IPS-18a (cell line): ENCODE measurements around the gene ARHGAP25.

Experiments
- H3K27ac ChIP-seq: one replicate; pipeline ENCODE4 v1.5.1; 2013; ENCODE audit warnings: low read length
- H3K27me3 ChIP-seq: one replicate; pipeline ENCODE4 v1.6.1; 2013; ENCODE audit warnings: mild to moderate bottlenecking, low read length; ENCODE audit not compliant: control insufficient read depth, insufficient read depth
- H3K36me3 ChIP-seq: one replicate; pipeline ENCODE4 v1.6.1; 2013; ENCODE audit warnings: low read depth, low read length; ENCODE audit not compliant: control insufficient read depth
- H3K4me1 ChIP-seq: one replicate; pipeline ENCODE4 v1.6.1; 2013; ENCODE audit warnings: low read depth, low read length; ENCODE audit not compliant: control insufficient read depth
- H3K4me3 ChIP-seq: one replicate; pipeline ENCODE4 v1.5.1; 2013; ENCODE audit warnings: low read length
- H3K9ac ChIP-seq: one replicate; pipeline ENCODE4 v1.6.1; 2013; ENCODE audit warnings: mild to moderate bottlenecking, low read length, moderate library complexity
- H3K9me3 ChIP-seq: one replicate; pipeline ENCODE4 v1.6.1; 2013; ENCODE audit warnings: low read depth, low read length; ENCODE audit not compliant: control insufficient read depth

Gene ARHGAP25

DNA sequence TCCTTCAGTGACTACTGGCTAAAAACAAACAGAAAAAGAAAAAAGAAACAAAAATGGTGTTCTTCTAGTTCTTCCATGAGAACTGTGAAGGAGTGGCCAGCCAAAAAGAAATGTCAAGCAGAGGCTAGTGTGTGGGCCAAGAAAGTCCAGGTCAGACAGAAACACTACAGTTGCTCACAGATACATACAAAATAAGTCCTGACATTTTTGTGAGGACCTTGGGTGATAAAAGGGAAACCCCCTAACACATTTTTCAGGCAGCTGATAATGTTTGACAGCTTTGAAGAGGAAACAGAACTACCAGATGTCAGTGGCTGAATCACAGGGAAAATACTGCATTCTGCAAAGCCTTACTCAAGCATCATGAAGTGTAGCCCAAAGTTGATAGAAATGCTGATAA is 28.1 kb downstream of the ARHGAP25 start:
- Histone ChIP-seq H3K27me3 (no peaks in the 10 kb centered on the region), H3K36me3 (no peaks in the 10 kb centered on the region), H3K9me3 (no peaks in the 10 kb centered on the region), H3K27ac (no peak overlapping the region), H3K9ac (no peak overlapping the region), H3K4me3 (no peak overlapping the region), H3K4me1 (no peaks in the 10 kb centered on the region)

DNA sequence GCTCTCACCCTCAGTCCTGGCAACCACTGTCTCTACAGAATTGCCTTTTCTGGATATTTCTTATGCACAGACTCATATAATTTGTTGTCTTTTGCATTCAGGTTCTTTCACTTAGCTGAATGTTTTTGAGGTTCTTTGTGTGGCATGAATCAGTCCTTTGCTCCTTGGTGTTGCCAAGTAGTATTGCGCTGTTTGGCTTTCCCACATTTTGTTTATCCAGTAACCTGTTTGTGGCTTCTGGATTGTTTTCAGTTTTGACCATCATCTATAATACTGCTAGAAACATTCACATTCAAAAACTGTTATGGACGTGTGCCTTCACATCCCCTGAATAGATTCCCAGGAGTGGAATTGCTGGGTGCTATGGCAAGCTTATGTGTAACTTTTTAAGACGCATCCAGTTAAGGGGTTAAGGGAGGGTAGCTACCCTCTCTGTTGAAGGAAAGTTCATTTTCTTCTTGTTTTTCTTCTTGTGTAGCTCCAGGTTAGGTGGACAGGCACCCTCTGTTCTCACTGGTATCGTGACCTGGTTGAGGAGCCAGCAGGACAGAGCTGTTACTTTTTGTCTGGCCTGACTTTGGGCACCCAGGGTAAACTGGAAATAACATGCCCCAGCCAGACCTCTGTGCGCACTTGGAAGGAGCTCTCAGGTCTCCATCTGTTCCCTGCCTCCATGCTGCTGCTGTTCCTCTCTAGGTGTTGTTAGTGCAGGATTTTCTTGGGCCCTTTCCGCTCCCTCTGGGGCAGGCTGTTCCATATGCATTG is 29.6 kb downstream of the ARHGAP25 start:
- H3K27me3 ChIP-seq, result no peaks in the 10 kb centered on the region
- H3K4me1 ChIP-seq, result no peaks in the 10 kb centered on the region
- no peaks in the 10 kb centered on the region for H3K9me3 ChIP-seq
- H3K27ac ChIP-seq, result no peak overlapping the region
- no peaks in the 10 kb centered on the region for H3K36me3 ChIP-seq
- H3K9ac ChIP-seq, result no peak overlapping the region
- no peak overlapping the region for H3K4me3 ChIP-seq

DNA sequence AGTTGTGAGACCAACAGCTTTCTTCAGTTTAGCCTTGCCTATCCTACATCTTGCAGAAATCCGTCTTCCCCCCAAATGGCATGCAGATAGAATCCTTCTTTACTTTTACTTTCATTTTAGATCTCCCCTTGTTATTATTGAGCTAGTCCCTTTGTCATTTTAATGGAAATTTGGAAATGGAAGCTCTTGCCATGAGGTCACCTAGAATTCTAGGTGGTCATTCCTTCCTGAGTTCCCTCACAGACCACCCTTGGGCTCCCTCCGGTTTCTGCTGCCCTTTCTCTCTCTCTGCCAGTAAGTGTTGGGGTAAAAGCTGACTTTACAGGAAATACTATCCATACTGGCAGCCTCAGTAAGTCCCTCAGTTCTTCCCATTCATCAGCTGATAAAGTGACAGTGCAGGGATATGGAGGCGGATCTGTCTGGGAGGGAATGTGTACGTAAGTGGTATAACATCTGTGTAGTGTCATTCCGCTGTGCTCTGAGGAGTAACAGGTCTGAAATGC is 30.2 kb downstream of the ARHGAP25 start:
- Histone ChIP-seq H3K4me1 (no peaks in the 10 kb centered on the region), H3K9ac (no peak overlapping the region), H3K36me3 (no peaks in the 10 kb centered on the region), H3K27me3 (no peaks in the 10 kb centered on the region), H3K9me3 (no peaks in the 10 kb centered on the region), H3K27ac (no peak overlapping the region), H3K4me3 (no peak overlapping the region)

DNA sequence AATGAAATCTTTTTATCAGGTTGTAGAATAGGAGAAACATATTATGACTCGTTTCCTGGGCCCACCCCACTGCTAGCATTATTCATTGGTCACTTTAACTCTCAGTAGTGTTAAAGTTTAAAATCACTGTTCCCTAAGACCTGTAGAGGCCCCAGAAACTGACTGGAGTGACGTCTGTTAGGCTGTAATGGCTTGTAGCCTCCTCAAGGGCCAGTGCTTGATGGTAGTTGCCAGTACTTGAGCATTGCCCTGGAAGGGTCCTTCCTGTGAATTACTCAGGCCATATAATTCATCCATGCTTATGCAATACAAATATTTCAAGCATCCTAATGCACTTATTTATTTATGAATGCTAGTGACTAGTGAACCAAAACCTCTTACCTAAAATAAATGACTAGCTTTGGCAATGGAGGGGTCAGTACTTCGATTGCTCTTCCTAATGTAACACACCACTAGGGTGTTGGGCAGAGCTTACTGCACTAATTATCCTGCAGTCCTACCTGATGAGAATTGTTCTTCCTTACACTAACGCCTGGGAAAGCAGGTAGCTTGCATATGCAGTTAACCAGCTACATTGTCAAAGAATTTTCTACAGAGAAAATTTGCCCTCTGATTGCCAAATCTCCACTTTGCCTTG is 31.2 kb downstream of the ARHGAP25 start:
- H3K27me3 ChIP-seq, result no peaks in the 10 kb centered on the region
- H3K4me3 ChIP-seq, result no peak overlapping the region
- H3K4me1 ChIP-seq, result no peaks in the 10 kb centered on the region
- H3K9ac ChIP-seq, result no peak overlapping the region
- no peaks in the 10 kb centered on the region for H3K36me3 ChIP-seq
- no peak overlapping the region for H3K27ac ChIP-seq
- H3K9me3 ChIP-seq, result no peaks in the 10 kb centered on the region

DNA sequence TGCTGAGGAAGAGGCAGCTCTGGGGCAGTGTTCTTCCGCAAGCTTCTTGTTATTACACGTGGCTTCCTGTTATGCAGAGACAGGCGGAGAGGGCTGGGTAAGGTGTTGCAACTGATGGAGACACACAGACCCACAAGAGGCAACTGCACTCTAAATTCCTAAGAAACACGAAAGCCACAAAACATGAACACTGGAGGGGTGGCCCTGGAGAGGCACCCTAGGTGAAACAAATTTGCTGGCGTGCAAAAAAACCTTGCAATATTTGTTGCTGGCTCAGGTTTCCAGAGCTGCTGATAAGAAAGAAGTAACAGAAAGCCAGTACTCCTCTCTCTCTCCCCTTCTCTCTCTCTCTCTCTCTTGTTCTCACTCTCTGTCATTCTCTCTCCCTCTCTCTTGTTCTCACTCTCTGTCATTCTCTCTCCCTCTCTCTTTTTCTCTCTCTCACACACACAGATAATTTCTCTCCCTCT is 31.8 kb downstream of the ARHGAP25 start:
- Histone ChIP-seq H3K9me3 (no peaks in the 10 kb centered on the region), H3K36me3 (no peaks in the 10 kb centered on the region), H3K4me3 (no peak overlapping the region), H3K27ac (no peak overlapping the region), H3K9ac (no peak overlapping the region), H3K27me3 (no peaks in the 10 kb centered on the region), H3K4me1 (no peaks in the 10 kb centered on the region)

DNA sequence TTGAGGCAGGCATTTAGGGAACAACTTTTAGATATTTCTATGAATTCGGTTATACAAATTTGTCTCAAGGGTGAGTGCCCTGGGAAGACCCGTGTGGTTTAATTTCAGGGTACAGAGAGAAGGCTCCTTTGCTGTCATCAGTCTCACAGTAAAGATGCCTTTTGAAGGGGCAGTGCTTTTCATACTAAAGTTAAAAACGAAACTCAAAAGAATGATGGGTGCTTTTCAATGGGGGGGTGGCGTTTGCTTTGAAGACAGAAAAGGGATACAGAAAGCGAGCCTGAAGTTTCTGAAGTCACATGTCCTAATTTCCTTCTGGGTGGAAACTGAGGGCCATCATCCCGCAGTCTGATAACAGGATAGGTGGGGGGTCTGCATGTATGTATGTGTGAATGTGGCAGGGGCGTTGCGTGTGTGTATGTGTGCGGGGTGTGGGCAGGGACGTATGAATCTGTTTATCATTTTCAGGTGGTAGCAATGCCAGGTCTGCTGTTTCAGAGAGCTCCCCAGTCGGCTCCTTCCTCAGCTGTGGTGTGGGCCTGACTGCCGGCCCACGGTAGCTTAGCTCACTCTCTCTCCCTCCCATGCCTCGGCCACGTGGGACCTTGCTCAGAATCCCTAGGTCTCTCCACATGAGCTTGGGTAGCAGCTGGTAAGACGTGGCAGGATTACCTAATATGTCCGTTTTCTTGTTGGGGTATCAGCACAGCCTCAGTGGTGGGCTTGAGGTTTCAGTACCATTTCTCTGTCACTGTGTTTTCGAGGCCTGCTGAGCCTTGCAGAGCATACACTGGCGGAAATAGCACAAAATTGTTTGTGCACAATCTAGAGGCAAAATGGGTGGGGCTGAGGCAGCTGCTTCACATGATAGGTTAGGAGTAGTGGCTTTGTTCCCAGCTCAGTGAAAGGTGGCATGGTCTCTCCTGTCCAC is 32.7 kb downstream of the ARHGAP25 start:
- H3K4me3 ChIP-seq, result no peak overlapping the region
- no peaks in the 10 kb centered on the region for H3K4me1 ChIP-seq
- H3K27ac ChIP-seq, result no peak overlapping the region
- no peaks in the 10 kb centered on the region for H3K36me3 ChIP-seq
- no peaks in the 10 kb centered on the region for H3K27me3 ChIP-seq
- H3K9me3 ChIP-seq, result no peaks in the 10 kb centered on the region
- no peak overlapping the region for H3K9ac ChIP-seq

DNA sequence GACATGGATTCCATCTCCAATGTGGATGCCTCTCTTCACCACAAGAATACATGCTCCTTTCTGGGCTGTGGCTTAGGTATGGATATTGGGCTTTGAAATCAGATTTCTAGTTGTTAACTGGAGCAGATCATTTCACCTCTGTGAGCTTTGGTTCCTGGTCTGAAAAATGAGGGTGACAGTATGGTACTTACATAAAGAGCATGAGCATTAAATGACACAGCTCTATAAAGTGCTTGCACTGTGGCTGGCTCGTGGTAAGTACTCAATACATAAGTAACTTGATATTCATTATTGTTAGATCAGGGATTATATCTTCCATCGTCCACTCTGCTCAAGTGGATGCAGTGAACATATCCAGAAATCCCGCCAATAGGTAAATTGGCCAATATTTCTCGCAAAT is 33.4 kb downstream of the ARHGAP25 start:
- H3K27ac ChIP-seq, result no peak overlapping the region
- no peaks in the 10 kb centered on the region for H3K36me3 ChIP-seq
- H3K27me3 ChIP-seq, result no peaks in the 10 kb centered on the region
- no peak overlapping the region for H3K9ac ChIP-seq
- H3K9me3 ChIP-seq, result no peaks in the 10 kb centered on the region
- H3K4me1 ChIP-seq, result no peaks in the 10 kb centered on the region
- H3K4me3 ChIP-seq, result no peak overlapping the region

DNA sequence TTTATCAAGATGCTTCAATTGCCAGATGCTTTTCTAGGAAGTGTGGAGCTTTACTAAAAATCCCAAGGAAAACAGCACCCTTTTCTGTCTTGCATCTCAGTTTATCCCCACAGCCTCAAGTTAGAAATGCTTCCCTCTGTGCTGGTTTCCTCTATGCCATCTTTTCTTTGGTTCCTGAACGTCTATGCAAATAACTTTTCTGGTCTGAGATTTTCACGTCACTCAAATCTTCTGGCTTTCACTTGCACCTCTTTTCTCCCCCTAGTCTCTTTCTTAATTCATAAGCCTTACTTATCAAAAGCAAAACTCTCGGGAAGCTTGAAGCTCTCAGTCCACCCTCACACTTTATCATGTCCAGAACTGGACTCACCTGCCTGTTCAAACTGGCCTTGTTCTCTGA is 33.9 kb downstream of the ARHGAP25 start:
- Histone ChIP-seq H3K27ac (no peak overlapping the region), H3K36me3 (no peaks in the 10 kb centered on the region), H3K9ac (no peak overlapping the region), H3K27me3 (no peaks in the 10 kb centered on the region), H3K9me3 (no peaks in the 10 kb centered on the region), H3K4me3 (no peak overlapping the region), H3K4me1 (no peaks in the 10 kb centered on the region)

DNA sequence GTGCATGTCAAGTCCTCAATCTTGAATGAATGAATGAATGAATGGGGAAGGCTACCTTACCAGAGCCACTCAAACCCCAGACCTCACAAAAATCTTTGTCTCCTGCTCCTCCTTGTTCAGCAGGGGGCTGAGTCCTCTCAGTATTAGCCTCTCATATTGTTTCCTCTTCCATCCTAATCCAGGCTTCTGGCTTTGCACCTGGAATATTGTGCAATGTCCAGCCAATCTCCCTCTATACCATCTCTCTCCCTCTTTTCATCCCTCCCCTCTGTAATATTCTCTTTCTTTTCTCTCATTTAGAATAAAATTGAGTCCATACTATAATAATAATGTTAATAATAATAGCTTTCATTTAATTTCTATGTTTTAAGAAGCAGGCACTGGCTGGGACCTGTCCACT is 34.3 kb downstream of the ARHGAP25 start:
- no peak overlapping the region for H3K4me3 ChIP-seq
- no peak overlapping the region for H3K27ac ChIP-seq
- no peak overlapping the region for H3K9ac ChIP-seq
- H3K36me3 ChIP-seq, result no peaks in the 10 kb centered on the region
- no peaks in the 10 kb centered on the region for H3K27me3 ChIP-seq
- H3K9me3 ChIP-seq, result no peaks in the 10 kb centered on the region
- no peaks in the 10 kb centered on the region for H3K4me1 ChIP-seq

DNA sequence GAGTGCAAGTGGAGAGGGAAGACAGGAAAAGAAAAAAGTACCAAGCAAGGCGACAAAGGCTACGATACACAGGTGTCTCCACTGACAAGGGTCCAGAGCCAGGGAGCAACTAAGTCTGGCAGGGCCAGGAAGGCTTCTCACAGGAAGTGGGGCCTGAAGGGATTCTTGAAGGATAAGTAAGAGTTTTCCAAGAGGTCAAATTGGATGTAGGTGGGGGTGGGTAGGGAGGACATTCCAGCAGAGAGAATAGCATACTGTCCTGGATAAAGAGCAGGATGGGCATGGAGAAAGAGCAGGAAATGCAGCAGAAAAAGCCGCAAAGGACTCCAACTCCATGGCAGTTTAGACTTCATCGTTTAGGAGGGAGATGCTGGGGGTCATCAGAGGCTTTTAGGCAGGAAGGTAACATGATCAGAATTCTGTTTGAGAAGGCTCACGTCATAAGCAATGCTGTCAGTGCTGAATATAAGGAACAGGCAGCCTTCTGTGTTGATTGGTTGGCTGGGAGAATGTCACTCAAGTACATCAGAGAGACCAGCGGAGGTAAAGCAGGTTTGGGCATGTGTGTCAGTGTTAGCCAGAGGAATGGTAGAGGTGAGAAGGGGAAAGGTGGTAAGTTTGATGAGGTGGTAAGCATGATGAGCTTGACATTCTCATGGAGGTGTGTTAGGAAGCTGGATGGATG is 35.1 kb downstream of the ARHGAP25 start:
- Histone ChIP-seq H3K9ac (no peak overlapping the region), H3K4me3 (no peak overlapping the region), H3K4me1 (no peaks in the 10 kb centered on the region), H3K27ac (no peak overlapping the region), H3K36me3 (no peaks in the 10 kb centered on the region), H3K27me3 (no peaks in the 10 kb centered on the region), H3K9me3 (no peaks in the 10 kb centered on the region)
